IPS DF 6.9 (cell line): Measurements from ENCODE around the gene PORCN.
A peak's percentile ranks its signal among the peaks of the same experiment; 100 is the strongest.
"Not testable (repeated sequence)": the region's sequence is repeated elsewhere in the genome, so short reads cannot be mapped to it uniquely, and the experiment has no call there.

Experiments
- DNase-seq: peaks from one replicate; pipeline ENCODE4 v3.0.0-alpha.2; 2013; ENCODE audit warnings: low read depth, low spot score
- H3K27ac ChIP-seq: one replicate; pipeline ENCODE4 v1.5.1; 2013; ENCODE audit warnings: low read length, control low read depth
- H3K27me3 ChIP-seq: 2 replicates; pipeline ENCODE4 v1.6.1; 2013; ENCODE audit warnings: mild to moderate bottlenecking, low read length; ENCODE audit not compliant: control insufficient read depth, insufficient read depth
- H3K36me3 ChIP-seq: 2 replicates; pipeline ENCODE4 v1.6.1; 2013; ENCODE audit warnings: low read length; ENCODE audit not compliant: control insufficient read depth, insufficient read depth
- H3K4me1 ChIP-seq: 2 replicates; pipeline ENCODE4 v1.6.1; 2013; ENCODE audit warnings: low read length; ENCODE audit not compliant: control insufficient read depth, insufficient read depth
- H3K4me3 ChIP-seq: 2 replicates; pipeline ENCODE4 v1.5.1; 2013; ENCODE audit warnings: mild to moderate bottlenecking, low read length
- H3K9me3 ChIP-seq: 2 replicates; pipeline ENCODE4 v1.6.1; 2013; ENCODE audit warnings: low read length, inconsistent platforms; ENCODE audit not compliant: control insufficient read depth, insufficient read depth
- WGBS: extraction: QIAGEN DNeasy Blood & Tissue Kit; methylation state at CpG from one replicate; pipeline ENCODE4 v1.1.7; 2013; ENCODE audit warnings: mixed read lengths, missing lambda C conversion rate; ENCODE audit not compliant: insufficient read length, insufficient coverage; 5-methylcytosine and 5-hydroxymethylcytosine counted together

The PORCN gene

DNA sequence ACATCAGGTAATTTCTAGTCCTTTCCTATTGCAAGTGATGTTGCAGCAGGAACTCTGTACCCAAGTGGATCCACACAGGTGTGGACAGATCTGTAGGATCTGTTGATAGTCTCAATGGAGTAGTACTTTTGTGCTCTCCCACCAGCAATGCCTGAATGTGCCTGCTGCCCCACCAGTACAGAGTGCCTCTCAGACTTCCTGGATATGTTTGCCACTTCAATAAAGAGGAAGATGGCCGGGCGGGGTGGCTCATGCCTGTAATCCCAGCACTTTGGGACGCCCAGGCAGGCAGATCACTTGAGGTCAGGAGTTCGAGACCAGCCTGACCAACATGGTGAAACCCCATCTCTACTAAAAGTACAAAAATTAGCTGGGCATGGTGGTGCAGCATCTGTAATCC lies 10.7 kb downstream of the PORCN start:
- not testable (repeated sequence) for H3K9me3 ChIP-seq, H3K36me3 ChIP-seq, H3K27ac ChIP-seq, DNase-seq, H3K27me3 ChIP-seq, H3K4me3 ChIP-seq, H3K4me1 ChIP-seq
- no CpG with 5 or more reads among the region's 4 CpGs for WGBS

- Histone ChIP-seq H3K27ac (no peak overlapping the region), H3K27me3 (no peaks in the 10 kb centered on the region), H3K36me3 (peaks cover 11% of the 10 kb centered on the region; the same call in 1 of the 2 replicates), H3K4me3 (no peak overlapping the region), H3K4me1 (peaks cover 2% of the 10 kb centered on the region; the same call in 1 of the 2 replicates), H3K9me3 (no peaks in the 10 kb centered on the region)
- no peak for DNase-seq
- no CpG with 5 or more reads among the region's 2 CpGs for WGBS
Observed at GRCh38 chrX:48520455-48520854, 11.7 kb downstream of the PORCN start.

DNA sequence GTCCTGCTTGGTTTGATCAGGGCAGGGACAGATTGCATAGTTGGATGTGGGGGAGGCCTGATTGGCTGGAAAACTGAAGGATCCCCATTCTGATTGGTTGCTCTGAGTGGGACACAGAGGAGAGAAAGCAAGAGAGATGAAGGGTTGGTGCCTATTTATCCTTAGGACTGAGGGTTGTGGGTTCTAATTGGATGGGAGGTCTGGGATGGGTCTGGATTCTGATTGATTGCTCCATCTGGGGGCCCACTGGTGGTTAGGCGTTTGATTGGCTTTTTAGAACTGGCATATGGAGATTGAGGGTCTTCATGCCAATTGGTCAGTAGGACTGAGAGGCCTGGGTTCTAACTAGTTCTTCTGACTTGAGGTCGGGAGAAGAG lies 12.2 kb downstream of the PORCN start:
- WGBS, result no CpG with 5 or more reads among the region's 2 CpGs
- Histone ChIP-seq H3K4me1 (peaks cover 2% of the 10 kb centered on the region; the same call in 1 of the 2 replicates), H3K36me3 (peaks cover 11% of the 10 kb centered on the region; the same call in 1 of the 2 replicates), H3K9me3 (no peaks in the 10 kb centered on the region), H3K27ac (no peak overlapping the region), H3K4me3 (no peak overlapping the region; the same call in 1 of the 2 replicates), H3K27me3 (no peaks in the 10 kb centered on the region)
- no peak for DNase-seq

DNA sequence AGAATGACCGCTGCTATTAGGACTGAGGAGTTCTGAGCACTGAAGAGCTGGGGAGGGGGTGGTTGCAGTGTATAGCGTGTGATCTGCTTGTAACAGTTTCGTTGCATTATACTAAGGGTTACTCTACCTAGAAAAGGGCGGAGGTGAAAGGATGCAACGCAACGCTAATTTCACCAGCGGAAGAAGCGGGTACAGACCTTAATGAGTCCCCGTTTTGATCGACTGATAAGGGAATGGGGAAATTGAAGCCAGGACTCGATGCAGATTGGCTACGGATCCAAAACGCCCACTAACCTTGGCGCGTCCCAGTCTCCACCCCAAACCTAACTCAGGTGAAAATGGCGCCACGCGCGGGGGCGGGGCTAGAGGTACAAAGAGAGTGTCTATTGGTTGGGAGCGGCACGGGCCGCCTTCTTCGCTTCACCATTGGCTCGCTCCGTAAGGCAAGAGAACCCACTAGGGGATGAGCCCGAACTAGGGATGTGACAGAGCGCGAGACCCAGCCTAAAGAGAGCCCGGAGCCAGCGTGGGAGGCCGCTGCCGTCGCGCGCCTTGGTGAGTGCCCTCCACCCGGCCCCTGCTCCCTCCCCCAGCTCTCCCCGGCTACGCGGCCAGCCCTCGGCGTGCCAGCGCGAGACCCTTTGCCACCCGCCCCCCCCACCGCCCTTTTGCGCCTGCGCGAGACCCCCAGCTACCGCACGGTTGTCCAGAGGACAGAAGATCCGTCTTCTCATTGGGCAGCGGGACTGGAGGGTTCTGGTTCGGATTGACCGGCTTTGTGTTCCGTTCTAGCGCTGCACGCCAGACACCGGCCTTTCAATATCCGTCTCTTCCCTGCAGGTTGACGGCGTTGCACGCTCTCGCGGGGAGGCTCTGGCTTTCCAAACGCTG lies 12.8 kb downstream of the PORCN start, which contains the start of gene EBP:
Gene EBP, plus strand, starts transcription at position 456 of the 891 bp plus-strand sequence. CDS start 1,964 bp downstream, outside the sequence.
- H3K27ac ChIP-seq, result no peak within 1 kb of the TSS

DNA sequence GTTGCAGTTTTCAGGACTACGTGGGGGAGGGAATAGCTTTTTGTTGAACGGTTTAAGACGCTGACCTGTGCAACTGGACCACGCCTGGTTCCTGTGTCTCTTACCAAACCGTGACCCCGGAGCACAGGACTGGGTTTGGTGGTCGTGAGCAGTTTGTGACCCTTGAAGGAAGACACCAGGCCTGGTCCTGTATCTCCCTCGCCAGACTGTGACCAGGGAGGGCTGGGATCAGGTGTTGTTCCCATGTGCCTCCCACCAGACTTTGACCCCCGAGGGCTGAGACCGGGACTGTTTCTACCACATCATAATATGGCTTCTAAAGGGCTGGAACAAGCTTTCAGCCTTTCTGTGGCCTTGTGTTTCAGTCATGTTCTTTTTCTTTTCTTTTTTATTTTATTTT lies 13.5 kb downstream of the PORCN start:
- no peak for DNase-seq
- Histone ChIP-seq H3K36me3 (peaks cover 11% of the 10 kb centered on the region; the same call in 1 of the 2 replicates), H3K4me3 (peak overlapping the region; percentile 87; the same call in 1 of the 2 replicates), H3K9me3 (no peaks in the 10 kb centered on the region), H3K27ac (no peak overlapping the region), H3K27me3 (no peaks in the 10 kb centered on the region), H3K4me1 (peaks cover 2% of the 10 kb centered on the region; the same call in 1 of the 2 replicates)
- WGBS, result no CpG with 5 or more reads among the region's 10 CpGs

More for the DNA sequence above, 12.8 kb downstream of the PORCN start, which contains the start of gene EBP:
- H3K36me3 ChIP-seq, result peaks cover 11% of the 10 kb centered on the region; the same call in 1 of the 2 replicates
- no peak for DNase-seq
- no CpG with 5 or more reads among the region's 66 CpGs for WGBS
- H3K4me3 ChIP-seq, result peak within 1 kb of the TSS; percentile 87; the same call in 1 of the 2 replicates
- H3K4me1 ChIP-seq, result peaks cover 2% of the 10 kb centered on the region; the same call in 1 of the 2 replicates
- no peaks in the 10 kb centered on the region for H3K27me3 ChIP-seq
- H3K9me3 ChIP-seq, result no peaks in the 10 kb centered on the region

- Histone ChIP-seq H3K9me3 (no peaks in the 10 kb centered on the region), H3K36me3 (peaks cover 15% of the 10 kb centered on the region; the same call in 1 of the 2 replicates), H3K27ac (no peak overlapping the region), H3K4me1 (peaks cover 2% of the 10 kb centered on the region; the same call in 1 of the 2 replicates), H3K4me3 (no peak overlapping the region), H3K27me3 (no peaks in the 10 kb centered on the region)
- DNase-seq, result no peak
- no CpG with 5 or more reads among the region's 12 CpGs for WGBS
Observed at GRCh38 chrX:48523682-48524081, 14.9 kb downstream of the PORCN start.

- peaks cover 15% of the 10 kb centered on the region; the same call in 1 of the 2 replicates for H3K36me3 ChIP-seq
Observed at GRCh38 chrX:48525853-48526252, 17.1 kb downstream of the PORCN start.

DNA sequence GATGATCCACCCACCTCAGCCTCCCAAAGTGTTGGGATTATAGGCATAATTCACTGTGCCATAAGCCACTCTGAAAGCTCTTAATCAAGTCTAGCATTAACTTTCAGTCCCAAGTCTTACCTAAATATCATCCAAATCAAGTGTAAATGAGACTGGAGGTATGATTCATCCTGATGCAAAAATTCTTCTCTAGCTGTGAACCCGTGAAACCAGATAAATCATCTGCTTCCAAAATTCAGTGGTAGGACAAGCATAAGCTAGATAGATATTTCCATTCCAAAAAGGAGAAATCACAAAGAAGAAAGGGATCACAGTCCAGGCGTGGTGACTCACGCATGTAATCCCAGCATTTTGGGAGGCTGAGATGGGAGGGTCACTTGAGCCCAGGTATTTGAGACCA lies 21.9 kb downstream of the PORCN start:
- no peak for DNase-seq
- H3K36me3 ChIP-seq, result peaks cover 9% of the 10 kb centered on the region; the same call in 1 of the 2 replicates
- no CpG with 5 or more reads among the region's 3 CpGs for WGBS
- no peak overlapping the region for H3K4me3 ChIP-seq
- H3K9me3 ChIP-seq, result no peaks in the 10 kb centered on the region
- no peaks in the 10 kb centered on the region for H3K27me3 ChIP-seq
- no peaks in the 10 kb centered on the region for H3K4me1 ChIP-seq
- no peak overlapping the region for H3K27ac ChIP-seq

More at GRCh38 chrX:48525853-48526252, 17.1 kb downstream of the PORCN start:
- not testable (repeated sequence) for H3K4me3 ChIP-seq, H3K9me3 ChIP-seq, H3K4me1 ChIP-seq, H3K27ac ChIP-seq, DNase-seq, H3K27me3 ChIP-seq
- WGBS, result no CpG with 5 or more reads among the region's 8 CpGs

DNA sequence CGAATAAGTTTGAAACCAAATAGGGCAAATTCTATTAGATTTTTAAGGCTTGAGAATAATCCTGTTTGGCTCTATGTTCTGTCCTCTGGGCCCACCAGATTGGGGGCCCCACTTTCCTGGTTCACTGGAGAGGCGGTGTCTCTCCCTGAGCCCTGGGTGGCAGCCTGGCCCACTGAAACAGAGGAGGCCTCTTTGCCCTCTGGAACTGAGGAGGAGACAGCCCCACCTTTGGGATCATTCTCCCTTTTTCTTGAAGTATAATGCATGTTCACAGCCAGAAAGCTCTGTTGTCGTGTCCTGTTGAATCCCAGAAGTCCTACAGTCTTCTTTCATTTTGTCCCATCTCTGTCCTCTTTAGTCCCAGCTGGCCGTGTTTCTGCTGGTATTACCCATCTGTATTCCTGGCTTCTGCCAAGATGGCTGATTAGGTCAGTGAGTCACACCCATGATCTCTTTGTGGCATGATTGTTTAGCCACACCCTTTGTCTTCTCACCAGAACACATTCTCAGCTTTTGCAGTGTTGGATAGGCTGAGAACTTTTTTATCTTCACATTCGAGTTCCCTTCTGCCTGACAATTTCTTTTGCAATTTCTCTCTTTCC lies 22.7 kb downstream of the PORCN start:
- H3K9me3 ChIP-seq, result no peaks in the 10 kb centered on the region
- no CpG with 5 or more reads among the region's 5 CpGs for WGBS
- H3K36me3 ChIP-seq, result peaks cover 9% of the 10 kb centered on the region; the same call in 1 of the 2 replicates
- H3K4me3 ChIP-seq, result no peak overlapping the region
- no peak for DNase-seq
- no peak overlapping the region for H3K27ac ChIP-seq
- no peaks in the 10 kb centered on the region for H3K27me3 ChIP-seq
- H3K4me1 ChIP-seq, result no peaks in the 10 kb centered on the region

- H3K4me1 ChIP-seq, result no peaks in the 10 kb centered on the region
- H3K36me3 ChIP-seq, result peaks cover 4% of the 10 kb centered on the region; the same call in 1 of the 2 replicates
- no peaks in the 10 kb centered on the region for H3K9me3 ChIP-seq
- DNase-seq, result no peak
- H3K27ac ChIP-seq, result no peak overlapping the region
- no CpG with 5 or more reads among the region's 1 CpG for WGBS
- H3K27me3 ChIP-seq, result no peaks in the 10 kb centered on the region
- H3K4me3 ChIP-seq, result no peak overlapping the region
Observed at GRCh38 chrX:48532161-48532560, 23.4 kb downstream of the PORCN start.
